A673 (cell line): ENCODE results near the gene DLG5.

Experiments
- CTCF ChIP-seq: fragments of 300-800, 200-600 bp; sonication (generic); conservative IDR thresholded peaks from 2 replicates; pipeline ENCODE4 v1.5.1; 2017; ENCODE audit warnings: low read depth, mild to moderate bottlenecking, antibody characterized with exemption, low read length, moderate library complexity, mixed read lengths
- EZH2 ChIP-seq: fragments of 200-600 bp; sonication (generic); IDR thresholded peaks from 2 replicates; pipeline ENCODE4 v1.6.1; 2017; ENCODE audit warnings: borderline replicate concordance, low read depth, mild to moderate bottlenecking, mixed read lengths, antibody characterized with exemption, low read length; ENCODE audit not compliant: poor library complexity, severe bottlenecking

DNA sequence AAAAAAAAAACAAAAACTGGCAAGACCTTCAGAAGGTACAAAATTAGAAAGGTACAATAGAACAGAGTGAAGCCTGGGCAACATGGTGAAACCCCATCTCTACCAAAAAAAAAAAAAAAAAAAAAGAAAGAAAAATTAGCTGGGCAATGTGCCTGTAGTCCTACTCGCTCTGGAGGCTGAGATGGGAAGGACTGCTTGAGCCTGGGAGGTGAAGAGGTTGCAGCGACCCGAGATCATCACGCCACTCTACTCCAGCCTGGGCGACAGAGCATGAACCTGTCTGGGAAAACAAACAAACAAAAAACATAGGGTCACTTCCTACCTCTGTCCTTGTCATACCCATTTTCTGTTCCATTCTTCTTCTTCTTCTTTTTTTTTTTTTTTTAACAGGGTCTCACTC, 45.6 kb upstream of the DLG5 start:
- no peak for TF ChIP-seq CTCF
- TF ChIP-seq EZH2 = no peak
